ENCODE data around the gene NIPSNAP2. TPM values are rescaled to one million over a fixed set of nuclear protein-coding genes. Genes with fewer than 3 reads are reported as not detected.

The NIPSNAP2 gene
- total and polyA plus RNA-seq, 2 of the 13 experiments (the other 11 are each of a cell fraction or from before 2014, with no cell fraction given): 40.3 to 61.5 TPM

- TF ChIP-seq MXD1 (CRISPR knock-in tag; IDR thresholded peaks at IDR 0.05) (peak; percentile 92; the same call in 1 of the 2 replicates), RBM39 (IDR thresholded peaks at IDR 0.05; ENCODE audit: low read depth, low read length, poor library complexity, severe bottlenecking) (no peak), IKZF1 (IDR thresholded peaks at IDR 0.05) (no peak), KIAA2018 (CRISPR knock-in tag; IDR thresholded peaks at IDR 0.05; ENCODE audit: borderline replicate concordance) (0 out of 2 replicates have a peak, but pooled peaks have one; percentile 54), SETDB1 (CRISPR knock-in tag; IDR thresholded peaks at IDR 0.05; ENCODE audit: borderline replicate concordance) (no peak), HNF1A (IDR thresholded peaks at IDR 0.05; ENCODE audit: low read depth) (no peak), HNF1A (CRISPR knock-in tag; IDR thresholded peaks at IDR 0.05; ENCODE audit: borderline replicate concordance) (peak; percentile 40; the same call in 1 of the 2 replicates), KLF11 (CRISPR knock-in tag; IDR thresholded peaks at IDR 0.05) (peak; percentile 68; the same call in 1 of the 2 replicates), TRAFD1 (CRISPR knock-in tag; IDR thresholded peaks at IDR 0.05; ENCODE audit: borderline replicate concordance) (peak; percentile 77; the same call in 1 of the 2 replicates), ZNF607 (CRISPR knock-in tag; IDR thresholded peaks at IDR 0.05; ENCODE audit: borderline replicate concordance) (peak; percentile 69; the same call in 1 of the 2 replicates)
- TF ChIP-seq, protein P1, sequence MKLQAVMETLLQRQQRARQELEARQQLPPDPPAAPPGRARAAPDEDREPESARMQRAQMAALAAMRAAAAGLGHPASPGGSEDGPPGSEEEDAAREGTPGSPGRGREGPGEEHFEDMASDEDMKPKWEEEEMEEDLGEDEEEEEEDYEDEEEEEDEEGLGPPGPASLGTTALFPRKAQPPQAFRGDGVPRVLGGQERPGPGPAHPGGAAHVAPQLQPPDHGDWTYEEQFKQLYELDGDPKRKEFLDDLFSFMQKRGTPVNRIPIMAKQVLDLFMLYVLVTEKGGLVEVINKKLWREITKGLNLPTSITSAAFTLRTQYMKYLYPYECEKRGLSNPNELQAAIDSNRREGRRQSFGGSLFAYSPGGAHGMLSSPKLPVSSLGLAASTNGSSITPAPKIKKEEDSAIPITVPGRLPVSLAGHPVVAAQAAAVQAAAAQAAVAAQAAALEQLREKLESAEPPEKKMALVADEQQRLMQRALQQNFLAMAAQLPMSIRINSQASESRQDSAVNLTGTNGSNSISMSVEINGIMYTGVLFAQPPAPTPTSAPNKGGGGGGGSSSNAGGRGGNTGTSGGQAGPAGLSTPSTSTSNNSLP (IDR thresholded peaks at IDR 0.05; ENCODE audit: low read depth, low read length): no peak
Observed at GRCh38 chr7:55951637-55952351, 12.6 kb upstream of the NIPSNAP2 start, which contains the start of gene MRPS17 (continued).
